ENCODE data around the gene PLEKHA1. TPM values are rescaled to one million over a fixed set of nuclear protein-coding genes. Genes with fewer than 3 reads are reported as not detected.

Gene PLEKHA1
- polyA plus RNA-seq, 3 donors = 5.5 to 14.9 (median 12.3) TPM

DNA sequence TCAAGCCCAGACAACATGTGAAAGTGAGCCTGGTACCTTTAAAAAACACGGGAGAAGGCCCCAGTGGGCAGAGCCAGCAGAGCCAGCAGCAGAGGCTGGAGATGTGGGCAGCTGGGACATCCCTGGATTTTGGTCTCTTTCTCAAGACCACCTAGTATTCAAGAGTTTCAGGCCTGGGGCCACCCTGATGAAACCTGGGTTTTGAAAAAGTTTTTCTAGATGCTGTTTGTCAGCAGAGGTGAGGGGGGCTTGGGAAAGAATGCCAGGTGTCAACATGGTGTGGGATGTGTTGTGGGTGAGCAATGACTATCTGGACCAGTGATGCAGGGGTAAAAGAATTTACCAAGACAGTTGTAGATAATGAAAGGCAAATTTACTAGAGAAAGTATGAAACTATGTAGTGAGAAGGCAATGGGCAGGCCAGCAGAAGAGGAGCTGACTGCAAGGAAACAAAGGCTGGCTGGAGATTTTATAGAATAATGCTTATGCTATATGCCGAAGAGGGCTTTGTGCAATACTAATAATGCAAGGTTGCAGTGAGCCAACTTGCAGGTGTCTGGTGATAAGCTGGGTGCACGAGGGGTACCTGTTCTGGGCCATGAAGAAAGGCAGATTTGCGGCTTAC, 28.1 kb upstream of the PLEKHA1 start:
- no peak overlapping the region for H3K4me3 Mint-ChIP-seq
- 81% methylated on average over 2 of the region's 4 CpGs for WGBS (ENCODE audit: insufficient coverage)
- H3K27me3 ChIP-seq (ENCODE audit: control insufficient read depth in 2 of 2, insufficient read depth in 2 of 2, low read length in 2 of 2) = no peaks in the 10 kb centered on the region
- no peaks in the 10 kb centered on the region for H3K36me3 Mint-ChIP-seq
- H3K4me2 ChIP-seq (replicated peaks; ENCODE audit: extremely low read depth, low read length, poor library complexity, severe bottlenecking) = no peak overlapping the region
- H2AFZ ChIP-seq (ENCODE audit: insufficient read depth, low read depth, low read length, poor library complexity, severe bottlenecking) = no peak overlapping the region
- TF ChIP-seq, protein P1, sequence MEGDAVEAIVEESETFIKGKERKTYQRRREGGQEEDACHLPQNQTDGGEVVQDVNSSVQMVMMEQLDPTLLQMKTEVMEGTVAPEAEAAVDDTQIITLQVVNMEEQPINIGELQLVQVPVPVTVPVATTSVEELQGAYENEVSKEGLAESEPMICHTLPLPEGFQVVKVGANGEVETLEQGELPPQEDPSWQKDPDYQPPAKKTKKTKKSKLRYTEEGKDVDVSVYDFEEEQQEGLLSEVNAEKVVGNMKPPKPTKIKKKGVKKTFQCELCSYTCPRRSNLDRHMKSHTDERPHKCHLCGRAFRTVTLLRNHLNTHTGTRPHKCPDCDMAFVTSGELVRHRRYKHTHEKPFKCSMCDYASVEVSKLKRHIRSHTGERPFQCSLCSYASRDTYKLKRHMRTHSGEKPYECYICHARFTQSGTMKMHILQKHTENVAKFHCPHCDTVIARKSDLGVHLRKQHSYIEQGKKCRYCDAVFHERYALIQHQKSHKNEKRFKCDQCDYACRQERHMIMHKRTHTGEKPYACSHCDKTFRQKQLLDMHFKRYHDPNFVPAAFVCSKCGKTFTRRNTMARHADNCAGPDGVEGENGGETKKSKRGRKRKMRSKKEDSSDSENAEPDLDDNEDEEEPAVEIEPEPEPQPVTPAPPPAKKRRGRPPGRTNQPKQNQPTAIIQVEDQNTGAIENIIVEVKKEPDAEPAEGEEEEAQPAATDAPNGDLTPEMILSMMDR (IDR thresholded peaks at IDR 0.05) = no peak
- H3K4me3 ChIP-seq (replicated peaks in 1 of 3; ENCODE audit: low read depth in 2 of 3, low read length in 3 of 3) = no peak overlapping the region
- H3K9me3 Mint-ChIP-seq = peaks cover 0 to 3% (median 0%) of the 10 kb centered on the region in 7 donors
- DNase-seq = no peak
- peaks cover 1% of the 10 kb centered on the region for H3K4me1 Mint-ChIP-seq
- peaks cover 0 to 2% of the 10 kb centered on the region in 2 donors for H3K4me1 ChIP-seq (ENCODE audit: control insufficient read depth in 1 of 2, insufficient read depth in 2 of 2, low read length in 2 of 2)
- no peak overlapping the region for H3K27ac Mint-ChIP-seq
- no peak overlapping the region for H3K27ac ChIP-seq (ENCODE audit: low read depth in 1 of 2, low read length in 2 of 2)
- no peaks in the 10 kb centered on the region for H4K20me1 ChIP-seq (ENCODE audit: insufficient read depth, low read length)
- no peak overlapping the region for H3K9ac ChIP-seq (ENCODE audit: insufficient read depth, low read length, poor library complexity, severe bottlenecking)
- no peaks in the 10 kb centered on the region for H3K79me2 ChIP-seq (ENCODE audit: insufficient read depth, low read length)
- H3K36me3 ChIP-seq (replicated peaks in 1 of 2; ENCODE audit: control insufficient read depth in 1 of 2, insufficient read depth in 2 of 2, low read length in 2 of 2) = no peaks in the 10 kb centered on the region
- no peaks in the 10 kb centered on the region for H3K9me3 ChIP-seq (replicated peaks in 1 of 2; ENCODE audit: control insufficient read depth in 1 of 2, insufficient read depth in 1 of 2, low read length in 2 of 2)
- intact Hi-C loops (cut with micrococcal nuclease) = no loop called here
- H3K27me3 Mint-ChIP-seq (ENCODE audit: low read depth in 3 of 3) = peaks cover 2 to 10% (median 5%) of the 10 kb centered on the region in 3 donors

GRCh38 chr10:122347170-122347841, 27.2 kb upstream of the PLEKHA1 start:
- H3K36me3 ChIP-seq (replicated peaks in 1 of 2; ENCODE audit: control insufficient read depth in 1 of 2, insufficient read depth in 2 of 2, low read length in 2 of 2) = no peaks in the 10 kb centered on the region
- H3K27me3 ChIP-seq (ENCODE audit: control insufficient read depth in 2 of 2, insufficient read depth in 2 of 2, low read length in 2 of 2) = no peaks in the 10 kb centered on the region
- intact Hi-C loops (cut with micrococcal nuclease) = no loop called here
- Mint-ChIP-seq H3K27me3 (ENCODE audit: low read depth in 3 of 3) (peaks cover 2 to 8% (median 5%) of the 10 kb centered on the region in 3 donors), H3K36me3 (no peaks in the 10 kb centered on the region), H3K27ac (no peak overlapping the region), H3K4me1 (no peaks in the 10 kb centered on the region), H3K9me3 (peaks cover 0 to 5% (median 0%) of the 10 kb centered on the region in 7 donors), H3K4me3 (no peak overlapping the region)
- H3K9me3 ChIP-seq (replicated peaks in 1 of 2; ENCODE audit: control insufficient read depth in 1 of 2, insufficient read depth in 1 of 2, low read length in 2 of 2) = no peaks in the 10 kb centered on the region
- DNase-seq = no peak
- 96% methylated on average over 4 of the region's 8 CpGs for WGBS (ENCODE audit: insufficient coverage)
- H3K79me2 ChIP-seq (ENCODE audit: insufficient read depth, low read length) = no peaks in the 10 kb centered on the region
- no peak overlapping the region for H3K9ac ChIP-seq (ENCODE audit: insufficient read depth, low read length, poor library complexity, severe bottlenecking)
- H4K20me1 ChIP-seq (ENCODE audit: insufficient read depth, low read length) = no peaks in the 10 kb centered on the region
- H3K4me2 ChIP-seq (replicated peaks; ENCODE audit: extremely low read depth, low read length, poor library complexity, severe bottlenecking) = no peak overlapping the region
- no peak overlapping the region for H3K27ac ChIP-seq (ENCODE audit: low read depth in 1 of 2, low read length in 2 of 2)
- no peak overlapping the region for H2AFZ ChIP-seq (ENCODE audit: insufficient read depth, low read depth, low read length, poor library complexity, severe bottlenecking)
- TF ChIP-seq, protein P1 (IDR thresholded peaks at IDR 0.05) = no peak
- H3K4me3 ChIP-seq (replicated peaks in 1 of 3; ENCODE audit: low read depth in 2 of 3, low read length in 3 of 3) = no peak overlapping the region
- H3K4me1 ChIP-seq (ENCODE audit: control insufficient read depth in 1 of 2, insufficient read depth in 2 of 2, low read length in 2 of 2) = no peaks in the 10 kb centered on the region
